ENCODE results near the gene TAF11L12. TPM values are rescaled to one million over a fixed set of nuclear protein-coding genes. Genes with fewer than 3 reads are reported as not detected.
"Not testable (repeated sequence)": the region's sequence is repeated elsewhere in the genome, so short reads cannot be mapped to it uniquely, and the experiment has no call there.

The TAF11L12 gene
- polyA plus RNA-seq, 1 of the 3 experiments (the other 2 are of a cell fraction): not detected

DNA sequence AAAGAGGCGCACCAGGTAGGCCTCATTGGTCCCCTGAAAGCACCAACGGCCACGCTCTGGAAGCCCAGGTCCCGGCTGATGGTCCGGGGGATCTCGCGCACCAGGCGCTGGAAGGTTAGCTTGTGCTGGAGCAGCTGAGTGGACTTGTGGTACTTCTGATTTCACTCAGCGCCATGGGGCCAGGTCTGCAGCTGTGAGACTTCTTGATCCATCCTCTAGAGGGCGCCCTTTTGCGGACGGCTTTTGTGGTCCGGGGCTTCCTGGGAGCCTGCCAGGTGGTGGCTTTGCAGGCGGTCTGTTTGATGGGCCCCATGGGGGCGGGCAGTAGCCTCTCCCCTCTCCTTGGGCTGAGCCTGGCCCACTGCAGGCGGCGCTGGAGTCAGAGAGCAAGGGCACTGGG is 10.4 kb downstream of the TAF11L12 start:
- no peaks in the 10 kb centered on the region for H4K20me1 ChIP-seq (ENCODE audit: insufficient read depth)
- DNase-seq: peak; percentile 27
- ChIA-PET CTCF (no interaction called here), POLR2A (no interaction called here)
- H3K9me2 ChIP-seq: no peaks in the 10 kb centered on the region
- H3K27me3 ChIP-seq (ENCODE audit: insufficient read depth): no peaks in the 10 kb centered on the region
- no peaks in the 10 kb centered on the region for H3K36me3 ChIP-seq (replicated peaks in 1 of 2; ENCODE audit: control insufficient read depth in 1 of 2, insufficient read depth in 2 of 2, low read length in 1 of 2)
- H2AFZ ChIP-seq (ENCODE audit: low read depth): no peak overlapping the region
- no peaks in the 10 kb centered on the region for H3K4me1 ChIP-seq (ENCODE audit: control insufficient read depth in 1 of 2, insufficient read depth in 2 of 2, low read depth in 1 of 2, low read length in 1 of 2)
- H3K9me3 ChIP-seq: no peaks in the 10 kb centered on the region
- H3K79me2 ChIP-seq (ENCODE audit: insufficient read depth): no peaks in the 10 kb centered on the region
- no peak overlapping the region for H3K9ac ChIP-seq
- no peak overlapping the region for H3K4me2 ChIP-seq
- no peak overlapping the region for H3K27ac ChIP-seq (ENCODE audit: low read depth in 2 of 2, low read length in 1 of 2)
- WGBS (ENCODE audit: low lambda C conversion rate): 69% methylated on average over 5 of the region's 17 CpGs
- H3F3A ChIP-seq (replicated peaks; ENCODE audit: insufficient read depth): no peaks in the 10 kb centered on the region
- TF ChIP-seq RXRA (IDR thresholded peaks at IDR 0.05; ENCODE audit: borderline replicate concordance, low read depth) (no peak), SMC3 (IDR thresholded peaks at IDR 0.05; ENCODE audit: low read depth, low read length) (no peak), GATA2 (CRISPR knock-in tag; IDR thresholded peaks at IDR 0.05) (no peak), FOSL2 (IDR thresholded peaks at IDR 0.05; ENCODE audit: borderline replicate concordance, low read depth) (no peak)
- TF ChIP-seq, protein P1, sequence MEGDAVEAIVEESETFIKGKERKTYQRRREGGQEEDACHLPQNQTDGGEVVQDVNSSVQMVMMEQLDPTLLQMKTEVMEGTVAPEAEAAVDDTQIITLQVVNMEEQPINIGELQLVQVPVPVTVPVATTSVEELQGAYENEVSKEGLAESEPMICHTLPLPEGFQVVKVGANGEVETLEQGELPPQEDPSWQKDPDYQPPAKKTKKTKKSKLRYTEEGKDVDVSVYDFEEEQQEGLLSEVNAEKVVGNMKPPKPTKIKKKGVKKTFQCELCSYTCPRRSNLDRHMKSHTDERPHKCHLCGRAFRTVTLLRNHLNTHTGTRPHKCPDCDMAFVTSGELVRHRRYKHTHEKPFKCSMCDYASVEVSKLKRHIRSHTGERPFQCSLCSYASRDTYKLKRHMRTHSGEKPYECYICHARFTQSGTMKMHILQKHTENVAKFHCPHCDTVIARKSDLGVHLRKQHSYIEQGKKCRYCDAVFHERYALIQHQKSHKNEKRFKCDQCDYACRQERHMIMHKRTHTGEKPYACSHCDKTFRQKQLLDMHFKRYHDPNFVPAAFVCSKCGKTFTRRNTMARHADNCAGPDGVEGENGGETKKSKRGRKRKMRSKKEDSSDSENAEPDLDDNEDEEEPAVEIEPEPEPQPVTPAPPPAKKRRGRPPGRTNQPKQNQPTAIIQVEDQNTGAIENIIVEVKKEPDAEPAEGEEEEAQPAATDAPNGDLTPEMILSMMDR (IDR thresholded peaks at IDR 0.05): peak; percentile 29
- no peak overlapping the region for H3K4me3 ChIP-seq (ENCODE audit: low read depth in 2 of 2, low read length in 1 of 2)

DNA sequence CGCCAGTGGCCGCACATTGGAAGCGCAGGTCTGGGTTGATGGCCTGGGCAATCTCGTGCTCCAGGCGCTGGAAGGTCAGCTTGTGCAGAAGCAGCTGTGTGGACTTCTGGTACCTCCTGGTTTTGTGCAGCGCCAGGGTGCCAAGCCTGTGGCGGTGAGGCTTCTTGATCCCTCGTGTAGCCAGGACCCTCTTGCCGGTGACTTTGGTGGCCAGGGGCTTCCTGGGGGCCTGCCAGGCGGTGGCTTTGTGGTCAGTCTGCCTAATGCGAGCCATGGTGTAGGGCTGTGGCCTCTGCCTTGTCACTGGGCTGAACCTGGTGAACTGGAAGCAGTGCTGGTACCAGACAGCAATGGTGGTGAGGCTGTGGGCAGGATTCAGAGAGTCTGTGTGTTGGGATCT is 15.5 kb downstream of the TAF11L12 start:
- H2AFZ ChIP-seq (ENCODE audit: low read depth): no peak overlapping the region
- no peaks in the 10 kb centered on the region for H3F3A ChIP-seq (replicated peaks; ENCODE audit: insufficient read depth)
- no peaks in the 10 kb centered on the region for H3K9me3 ChIP-seq
- 80% methylated on average over 1 of the region's 11 CpGs for WGBS (ENCODE audit: low lambda C conversion rate)
- H3K79me2 ChIP-seq (ENCODE audit: insufficient read depth): no peaks in the 10 kb centered on the region
- H3K9me2 ChIP-seq: no peaks in the 10 kb centered on the region
- TF ChIP-seq SIN3A (IDR thresholded peaks at IDR 0.05; ENCODE audit: borderline replicate concordance, low read depth, low read length): no peak
- H3K27me3 ChIP-seq (ENCODE audit: insufficient read depth): no peaks in the 10 kb centered on the region
- H3K4me2 ChIP-seq: no peak overlapping the region
- no peaks in the 10 kb centered on the region for H3K36me3 ChIP-seq (replicated peaks in 1 of 2; ENCODE audit: control insufficient read depth in 1 of 2, insufficient read depth in 2 of 2, low read length in 1 of 2)
- H3K27ac ChIP-seq (ENCODE audit: low read depth in 2 of 2, low read length in 1 of 2): no peak overlapping the region
- H3K4me1 ChIP-seq (ENCODE audit: control insufficient read depth in 1 of 2, insufficient read depth in 2 of 2, low read depth in 1 of 2, low read length in 1 of 2): no peaks in the 10 kb centered on the region
- no peak overlapping the region for H3K9ac ChIP-seq
- no peaks in the 10 kb centered on the region for H4K20me1 ChIP-seq (ENCODE audit: insufficient read depth)
- DNase-seq: no peak
- POLR2A ChIA-PET: no interaction called here
- no peak overlapping the region for H3K4me3 ChIP-seq (ENCODE audit: low read depth in 2 of 2, low read length in 1 of 2)
- CTCF ChIA-PET: no interaction called here

DNA sequence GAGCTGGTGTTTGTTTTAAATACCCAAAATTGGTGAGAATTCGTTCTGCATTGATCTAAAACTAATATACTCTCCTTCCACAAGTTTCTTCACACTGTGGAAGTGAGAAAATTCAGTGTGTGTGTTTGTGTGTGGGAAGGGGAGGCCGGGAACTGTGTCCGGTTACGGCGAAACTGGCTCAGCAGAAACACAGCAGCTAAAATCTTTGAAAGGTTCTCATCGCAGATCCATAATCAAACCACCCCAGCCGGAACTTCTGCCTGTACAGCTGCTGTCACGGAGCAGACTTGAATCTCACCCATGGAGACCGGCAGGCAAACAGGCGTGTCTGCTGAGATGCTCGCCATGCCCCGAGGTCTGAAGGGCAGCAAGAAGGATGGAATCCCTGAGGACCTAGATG is 21.6 kb downstream of the TAF11L12 start, which contains the start of gene TAF11L13:
Gene TAF11L13, plus strand, starts transcription at position 301 of the 400 bp plus-strand sequence.
- H3K9me2 ChIP-seq; H3K9ac ChIP-seq; H3K4me2 ChIP-seq; H3F3A ChIP-seq (replicated peaks; ENCODE audit: insufficient read depth); DNase-seq; H3K4me3 ChIP-seq (ENCODE audit: low read depth in 2 of 2, low read length in 1 of 2); H3K27ac ChIP-seq (ENCODE audit: low read depth in 2 of 2, low read length in 1 of 2); POLR2A ChIA-PET; H4K20me1 ChIP-seq (ENCODE audit: insufficient read depth); H3K4me1 ChIP-seq (ENCODE audit: control insufficient read depth in 1 of 2, insufficient read depth in 2 of 2, low read depth in 1 of 2, low read length in 1 of 2); H3K27me3 ChIP-seq (ENCODE audit: insufficient read depth); H3K79me2 ChIP-seq (ENCODE audit: insufficient read depth); H3K9me3 ChIP-seq; CTCF ChIA-PET; H2AFZ ChIP-seq (ENCODE audit: low read depth); H3K36me3 ChIP-seq (replicated peaks in 1 of 2; ENCODE audit: control insufficient read depth in 1 of 2, insufficient read depth in 2 of 2, low read length in 1 of 2): not testable (repeated sequence)
- 52% methylated on average over 7 of the region's 12 CpGs for WGBS (ENCODE audit: low lambda C conversion rate)

Data from SK-N-SH (cell line).